HCT116 (cell line): ENCODE results near the gene MYH13. TPM values are rescaled to one million over a fixed set of nuclear protein-coding genes. Genes with fewer than 3 reads are reported as not detected.

ENCODE experiments used
- ATAC-seq: fragments of 200-7000 bp; cut with Tn5 transposase; 2 replicates; pipeline ENCODE4 v1.9.1; 2020; ENCODE audit warnings: mild to moderate bottlenecking, moderate library complexity
- BruUV-seq: library from RNA; stranded (reverse); fragments of 400-500 nt; replicated peaks from 2 replicates; lab custom pipeline; 2021; lab: Mats Ljungman, UMichigan
- CTCF ChIA-PET: fragments of 300-600 bp; sonication (Branson Sonifier 250); formaldehyde crosslinking; loops from one replicate; lab custom pipeline; 2021; ENCODE audit warnings: antibody characterized with exemption; lab: Charles Lee
- POLR2A ChIA-PET: fragments of 300-600, 350-600 bp; sonication (Branson Sonifier 250); formaldehyde crosslinking; loops from one replicate; lab custom pipeline; 2021; ENCODE audit warnings: antibody characterized with exemption; lab: Charles Lee
- RAD21 ChIA-PET, 2 experiments: fragments of 300-600 bp; sonication (Branson Sonifier 250); formaldehyde crosslinking; loops; one replicate each; lab custom pipeline; 2023; ENCODE audit warnings: low total read pairs in 2 of 2; ENCODE audit not compliant: uncharacterized antibody in 2 of 2, unreplicated experiment in 2 of 2, low non-redundant PET in 1 of 2; lab: Charles Lee
- DNase-seq: peaks from one replicate; pipeline ENCODE4 v3.0.0-alpha.2; 2010; ENCODE audit warnings: low read depth, low spot score
- H2AFZ ChIP-seq: fragments of 200-600 bp; shearing (Covaris generic), sonication (generic); 2 replicates; pipeline ENCODE4 v1.6.1; 2017; ENCODE audit warnings: low read depth, mixed run types, mixed read lengths, antibody characterized with exemption, low read length; ENCODE audit not compliant: poor library complexity, severe bottlenecking
- H3K27ac ChIP-seq: 2 replicates; pipeline ENCODE4 v1.5.1; 2012; ENCODE audit warnings: low read depth, low read length
- H3K27me3 ChIP-seq: fragments of 200-600 bp; sonication (generic); 2 replicates; pipeline ENCODE4 v1.6.1; 2016; ENCODE audit warnings: mixed run types, low read length, mixed read lengths; ENCODE audit not compliant: insufficient read depth
- H3K36me3 ChIP-seq, 2 experiments: fragments of 200-500 bp in 1 of 2; fragments of 200-600 bp in 1 of 2; sonication (Bioruptor generic) in 1 of 2; sonication (generic) in 1 of 2; 2 replicates each; pipeline versions ENCODE4 v1.5.1 to v1.6.1; 2014 to 2016; ENCODE audit warnings: low read length in 2 of 2, inconsistent platforms in 1 of 2, mixed read lengths in 1 of 2, mixed run types in 1 of 2; ENCODE audit not compliant: insufficient read depth in 2 of 2, control insufficient read depth in 1 of 2
- H3K4me1 ChIP-seq, 2 experiments: fragments of 200-600 bp in 1 of 2; sonication (generic) in 1 of 2; 2 replicates each; pipeline versions ENCODE4 v1.5.1 to v1.6.1; 2012 to 2017; ENCODE audit warnings: low read length in 2 of 2, inconsistent platforms in 1 of 2, mild to moderate bottlenecking in 1 of 2, mixed read lengths in 1 of 2, mixed run types in 1 of 2, moderate library complexity in 1 of 2; ENCODE audit not compliant: insufficient read depth in 2 of 2, control insufficient read depth in 1 of 2
- H3K4me2 ChIP-seq: fragments of 200-600 bp; sonication (generic); 2 replicates; pipeline ENCODE4 v1.6.1; 2017; ENCODE audit warnings: mixed run types, low read length, mixed read lengths
- H3K4me3 ChIP-seq, 2 experiments: fragments of 200-600 bp in 1 of 2; sonication (generic) in 1 of 2; replicated peaks in 1 of 2; 2 replicates each; pipeline ENCODE4 v1.5.1; 2011 to 2016; ENCODE audit warnings: low read length in 2 of 2, control low read depth in 1 of 2, low read depth in 1 of 2, mild to moderate bottlenecking in 1 of 2, mixed read lengths in 1 of 2, mixed run types in 1 of 2
- H3K79me2 ChIP-seq: fragments of 200-600 bp; sonication (generic); 2 replicates; pipeline ENCODE4 v1.6.1; 2017; ENCODE audit warnings: mild to moderate bottlenecking, mixed run types, low read length, moderate library complexity, mixed read lengths; ENCODE audit not compliant: insufficient read depth
- H3K9ac ChIP-seq: fragments of 200-600 bp; sonication (generic); 2 replicates; pipeline ENCODE4 v1.6.1; 2016; ENCODE audit warnings: low read length, mixed read lengths
- H3K9me2 ChIP-seq: fragments of 200-600 bp; sonication (generic), shearing (Covaris generic); 2 replicates; pipeline ENCODE4 v1.6.1; 2017; ENCODE audit warnings: mixed run types, mild to moderate bottlenecking, moderate library complexity; ENCODE audit not compliant: insufficient read depth
- H3K9me3 ChIP-seq, 2 experiments: fragments of 200-500 bp in 1 of 2; fragments of 200-600 bp in 1 of 2; sonication (Bioruptor generic) in 1 of 2; sonication (generic) in 1 of 2; 2 replicates each; pipeline ENCODE4 v1.6.1; 2014 to 2017; ENCODE audit warnings: low read length in 2 of 2, mixed read lengths in 2 of 2, inconsistent platforms in 1 of 2, low read depth in 1 of 2, mild to moderate bottlenecking in 1 of 2, mixed run types in 1 of 2, moderate library complexity in 1 of 2; ENCODE audit not compliant: control insufficient read depth in 1 of 2, insufficient read depth in 1 of 2
- H4K20me1 ChIP-seq: fragments of 200-600 bp; sonication (generic), shearing (Covaris generic); 2 replicates; pipeline ENCODE4 v1.6.1; 2017; ENCODE audit warnings: mixed run types, mild to moderate bottlenecking, moderate library complexity; ENCODE audit not compliant: insufficient read depth
- CTCF ChIP-seq, 3 experiments: fragments of 200-600 bp in 1 of 3; sonication (generic) in 1 of 3; IDR thresholded peaks in 2 of 3; conservative IDR thresholded peaks in 1 of 3; 2 replicates each; pipeline ENCODE4 v1.5.1; 2012 to 2017; ENCODE audit warnings: low read depth in 2 of 3, low read length in 2 of 3, antibody characterized with exemption in 1 of 3, borderline replicate concordance in 1 of 3, control low read depth in 1 of 3, mild to moderate bottlenecking in 1 of 3, mixed read lengths in 1 of 3, mixed run types in 1 of 3, moderate library complexity in 1 of 3; ENCODE audit not compliant: insufficient read depth in 1 of 3
- EGR1 ChIP-seq: IDR thresholded peaks from 2 replicates; pipeline ENCODE4 v1.6.1; 2012; ENCODE audit warnings: low read depth
- ELF1 ChIP-seq: IDR thresholded peaks from 2 replicates; pipeline ENCODE4 v1.6.1; 2012; ENCODE audit warnings: low read depth, borderline replicate concordance
- JUND ChIP-seq: IDR thresholded peaks from 2 replicates; pipeline ENCODE4 v1.6.1; 2012
- POLR2A ChIP-seq: IDR thresholded peaks from 2 replicates; pipeline ENCODE4 v1.7.0; 2011; ENCODE audit warnings: borderline replicate concordance; ENCODE audit not compliant: insufficient read depth, insufficient read length; ENCODE audit errors: extremely low read depth
- RAD21 ChIP-seq: IDR thresholded peaks from 2 replicates; pipeline ENCODE4 v1.6.1; 2012; ENCODE audit warnings: low read depth, mild to moderate bottlenecking
- REST ChIP-seq: IDR thresholded peaks from 2 replicates; pipeline ENCODE4 v1.6.1; 2012; ENCODE audit warnings: low read depth
- SRF ChIP-seq: IDR thresholded peaks from 2 replicates; pipeline ENCODE4 v1.6.1; 2012; ENCODE audit warnings: low read depth
- ZBTB33 ChIP-seq: IDR thresholded peaks from 2 replicates; pipeline ENCODE4 v1.6.1; 2011; ENCODE audit warnings: mild to moderate bottlenecking, low read length, moderate library complexity; ENCODE audit not compliant: insufficient replicate concordance; ENCODE audit errors: extremely low read depth
- ZNF274 ChIP-seq: fragments of 200-500 bp; sonication (Bioruptor generic); IDR thresholded peaks from 2 replicates; pipeline ENCODE4 v1.6.1; 2014; ENCODE audit warnings: mild to moderate bottlenecking, low read depth, low read length, inconsistent platforms
- intact Hi-C: fragments of 100-400 bp; cut with micrococcal nuclease; formaldehyde crosslinking; loops from 2 replicates; pipeline ENCODE4 v1.10.0; 2022
- total RNA-seq: library from RNA; stranded (reverse); gene quantifications from one replicate; pipeline ENCODE4 v1.2.1, GENCODE V29; 2021; ENCODE audit not compliant: unreplicated experiment

Gene MYH13
- total RNA-seq, 1 experiment from 2014 or later, result not detected

GRCh38 chr17:10344816-10345215 lies 28.0 kb downstream of the MYH13 start (continued):
- TF ChIP-seq ZBTB33, result no peak
- no peak for TF ChIP-seq EGR1
- TF ChIP-seq ZNF274, result no peak
- no peak for TF ChIP-seq SRF
- TF ChIP-seq POLR2A, result no peak
- no peak for TF ChIP-seq CTCF (IDR thresholded peaks at IDR 0.05 in 2 of 3, conservative IDR thresholded peaks at IDR 0.05 in 1 of 3; ENCODE audit: borderline replicate concordance in 1 of 3, insufficient read depth in 1 of 3, low read depth in 2 of 3, low read length in 2 of 3)
- TF ChIP-seq JUND, result no peak

- intact Hi-C loops, result no loop called here
- no peaks in the 10 kb centered on the region for H4K20me1 ChIP-seq
- H2AFZ ChIP-seq, result no peak overlapping the region
- POLR2A ChIA-PET, result no interaction called here
- ATAC-seq, result no peak
- no peak overlapping the region for H3K4me2 ChIP-seq
- H3K27me3 ChIP-seq, result no peaks in the 10 kb centered on the region
- no peak overlapping the region for H3K4me3 ChIP-seq
- H3K27ac ChIP-seq, result no peak overlapping the region
- no peak for DNase-seq
- no peak overlapping the region for H3K9ac ChIP-seq
- no peaks in the 10 kb centered on the region for H3K9me3 ChIP-seq
- BruUV-seq, result no TSS peak
- H3K79me2 ChIP-seq, result no peaks in the 10 kb centered on the region
- H3K36me3 ChIP-seq, result no peaks in the 10 kb centered on the region
- CTCF ChIA-PET, result interaction anchor here (0.8 kb wide), 1 partner anchor 278 kb away, joined by 3 read pairs; no protein-coding TSS in a partner anchor
- H3K9me2 ChIP-seq, result no peaks in the 10 kb centered on the region
- no peaks in the 10 kb centered on the region for H3K4me1 ChIP-seq
- RAD21 ChIA-PET, result interaction anchor here in 1 of 2 experiments (0.6 kb wide), 1 partner anchor 276 kb away, joined by 5 read pairs; no protein-coding TSS in a partner anchor
- TF ChIP-seq ZNF274 (no peak), RAD21 (no peak), POLR2A (no peak), EGR1 (no peak), ZBTB33 (no peak), CTCF (IDR thresholded peaks at IDR 0.05 in 2 of 3, conservative IDR thresholded peaks at IDR 0.05 in 1 of 3; ENCODE audit: borderline replicate concordance in 1 of 3, insufficient read depth in 1 of 3, low read depth in 2 of 3, low read length in 2 of 3) (no peak), ELF1 (no peak), REST (no peak)
Observed at GRCh38 chr17:10339051-10339450, 33.8 kb downstream of the MYH13 start.
